NCI-H2196 treated with DMSO at 0.1 percent for 48 hours (cell line): ENCODE data around the gene IQSEC1.

Source experiments
- DNase-seq: peaks from one replicate; lab custom pipeline; 2025; ENCODE audit not compliant: unreplicated experiment; lab: John Stamatoyannopoulos, UW

The IQSEC1 gene

GRCh38 chr3:13050446-13050845 is 22.8 kb downstream of the IQSEC1 start:
- DNase-seq = no peak

- no peak for DNase-seq
Measured at GRCh38 chr3:13049400-13049799, 23.8 kb downstream of the IQSEC1 start.

DNA sequence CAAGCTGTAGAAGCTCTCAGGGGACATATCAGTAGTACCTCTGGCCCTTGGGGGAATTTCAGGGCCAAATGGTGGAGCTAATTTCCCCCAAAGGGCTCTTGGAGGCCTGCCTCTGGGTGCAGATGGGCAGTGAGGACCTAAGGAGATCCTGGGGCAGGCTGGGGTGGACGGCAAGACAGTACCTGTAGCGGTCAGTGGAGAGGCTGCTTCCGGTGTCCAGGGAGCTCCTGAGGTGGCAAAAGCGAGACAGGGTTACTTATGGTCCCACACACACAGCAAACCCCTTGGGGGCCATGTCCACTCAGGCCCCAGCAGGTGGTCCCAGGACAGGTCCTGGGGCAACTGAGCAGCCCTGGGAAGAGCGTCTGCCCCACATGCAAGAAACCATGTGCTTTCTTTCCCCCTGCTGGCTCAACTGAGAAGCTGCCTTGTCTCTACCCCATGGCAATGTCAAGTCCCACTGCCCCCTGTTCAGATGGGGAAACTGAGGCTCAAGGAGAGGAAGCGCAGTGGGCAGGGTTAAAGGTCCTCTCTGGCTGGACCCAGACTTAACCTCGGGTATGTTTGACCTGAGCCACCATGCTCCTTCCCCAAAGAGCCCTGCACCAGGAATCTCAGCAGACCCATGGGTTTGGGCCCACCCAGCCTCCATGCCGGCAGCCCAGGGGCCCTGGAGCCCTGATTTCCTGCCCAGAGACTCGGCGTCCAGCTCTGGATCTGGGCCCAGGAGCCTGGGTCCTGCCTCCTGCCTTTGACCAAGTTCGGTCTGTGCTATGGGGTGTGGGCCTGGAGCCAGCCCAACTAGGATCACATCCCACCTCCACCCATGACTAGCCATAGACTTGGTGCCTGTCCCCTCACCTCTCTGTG is 25.7 kb downstream of the IQSEC1 start:
- no peak for DNase-seq

- no peak for DNase-seq
Measured at GRCh38 chr3:13046569-13047274, 26.5 kb downstream of the IQSEC1 start.

- no peak for DNase-seq
Measured at GRCh38 chr3:13045904-13046568, 27.2 kb downstream of the IQSEC1 start.

DNA sequence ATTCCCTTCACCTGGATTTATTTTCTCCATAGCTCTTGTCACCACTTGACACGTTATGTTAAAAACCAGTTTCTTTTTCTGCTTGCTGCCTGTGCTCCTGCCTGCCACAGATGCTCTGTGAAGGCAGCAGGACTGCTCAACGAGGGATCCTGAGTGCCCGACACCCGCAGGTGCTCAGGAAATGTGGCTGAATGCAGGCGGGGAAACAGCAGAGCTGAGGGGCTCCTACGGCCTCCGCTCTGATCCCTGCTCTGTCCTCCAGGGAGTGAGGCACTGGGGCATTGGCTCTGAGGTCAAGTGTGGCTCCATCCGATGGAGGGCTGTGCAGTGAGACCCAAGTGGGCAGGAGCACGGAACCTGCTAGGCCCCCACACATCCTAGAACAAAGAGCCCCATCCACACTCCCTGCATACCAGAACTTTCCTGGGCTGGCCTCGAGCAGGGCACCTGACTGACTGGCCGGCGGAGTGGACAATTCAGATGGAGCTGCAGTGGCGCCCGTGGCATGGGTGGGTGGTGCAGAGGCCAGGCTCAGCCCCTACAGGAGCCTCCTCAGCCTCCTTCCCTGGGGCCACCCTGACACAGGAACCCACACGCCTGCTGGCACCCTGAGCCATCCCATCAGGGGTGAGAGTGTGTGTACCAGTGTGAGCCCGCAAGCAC is 27.9 kb downstream of the IQSEC1 start:
- no peak for DNase-seq

- no peak for DNase-seq
Measured at GRCh38 chr3:13044496-13045240, 28.6 kb downstream of the IQSEC1 start.

DNA sequence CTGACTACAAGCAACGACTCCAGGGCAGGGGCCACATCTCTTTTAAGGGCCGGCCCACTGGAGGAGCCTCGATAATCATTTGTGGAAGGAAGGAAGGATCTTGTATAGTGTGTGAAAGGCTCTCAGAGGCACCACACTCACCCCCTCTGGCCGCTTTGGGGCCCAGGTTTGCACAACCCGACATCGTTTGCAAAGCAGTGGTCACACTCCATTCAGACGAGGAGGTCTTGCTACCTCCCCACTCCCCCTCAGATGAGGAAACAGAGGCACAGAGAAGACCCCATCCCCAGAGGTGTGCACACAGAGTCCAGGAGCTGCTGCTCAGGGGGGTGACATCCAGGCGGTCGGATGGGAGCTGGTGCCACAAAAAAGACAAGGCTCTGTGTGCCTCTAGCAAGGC is 29.6 kb downstream of the IQSEC1 start:
- no peak for DNase-seq

DNA sequence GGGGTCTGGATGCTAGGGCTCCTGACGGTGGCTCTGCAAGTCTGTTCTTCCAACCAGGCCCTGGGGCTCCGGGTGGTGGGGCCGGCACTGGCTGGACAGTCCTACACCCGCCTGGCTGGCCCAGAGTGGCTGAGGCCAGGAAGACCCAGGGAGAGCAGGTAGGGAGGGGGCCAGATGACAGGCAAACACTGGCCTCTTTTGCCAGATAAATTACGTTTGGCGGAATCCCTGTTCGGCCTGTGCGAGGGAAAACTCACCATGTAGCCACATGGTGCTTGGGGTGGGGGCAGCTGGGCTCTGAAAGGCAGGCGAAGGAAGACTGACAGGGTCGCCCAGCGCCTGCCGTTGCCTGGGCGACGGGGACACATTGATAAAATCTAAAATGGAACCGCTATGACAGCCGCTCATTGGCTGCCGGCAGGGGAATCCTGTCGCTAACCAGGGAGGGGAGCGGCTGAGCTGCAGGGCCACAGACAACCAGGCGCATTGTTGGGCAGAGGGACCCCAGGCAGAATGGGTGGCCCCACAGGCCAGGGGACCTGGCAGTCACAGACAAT is 30.4 kb downstream of the IQSEC1 start:
- no peak for DNase-seq

GRCh38 chr3:13042127-13042701 is 31.0 kb downstream of the IQSEC1 start:
- DNase-seq = no peak

DNA sequence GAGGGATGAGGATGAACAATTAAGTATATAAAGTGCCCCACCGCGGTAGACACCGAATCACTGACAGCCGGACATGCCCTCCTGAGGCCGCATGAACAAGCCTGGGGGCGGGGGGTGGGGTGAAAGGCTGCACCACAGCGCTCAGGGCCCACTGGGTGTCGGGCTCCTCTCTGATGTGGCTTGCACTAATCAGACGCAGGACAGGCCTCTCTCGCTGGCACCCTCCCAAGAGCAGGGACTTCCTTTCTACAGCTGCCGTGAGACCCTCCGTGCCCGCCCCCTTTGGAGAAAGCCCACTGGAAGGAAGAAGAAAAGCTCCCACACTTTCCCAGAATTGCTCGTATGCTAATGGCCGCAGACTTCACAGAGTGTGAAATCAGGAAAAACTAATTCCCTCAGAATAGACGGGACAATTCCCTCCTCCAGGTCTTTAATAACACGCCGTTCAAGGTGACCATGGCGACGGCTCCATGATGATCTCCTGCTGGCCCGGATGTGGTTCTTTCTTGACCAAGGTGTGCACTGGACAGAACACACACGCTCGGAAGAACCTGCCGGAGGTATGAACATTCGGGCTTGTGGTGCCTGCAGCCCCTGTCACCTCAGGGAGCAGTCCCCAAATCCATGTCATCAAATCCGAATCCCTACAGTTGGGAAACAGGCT is 32.0 kb downstream of the IQSEC1 start:
- DNase-seq = no peak

- DNase-seq = no peak
Measured at GRCh38 chr3:13040361-13041074, 32.7 kb downstream of the IQSEC1 start.

GRCh38 chr3:13039213-13039896 is 33.9 kb downstream of the IQSEC1 start:
- DNase-seq = no peak

DNA sequence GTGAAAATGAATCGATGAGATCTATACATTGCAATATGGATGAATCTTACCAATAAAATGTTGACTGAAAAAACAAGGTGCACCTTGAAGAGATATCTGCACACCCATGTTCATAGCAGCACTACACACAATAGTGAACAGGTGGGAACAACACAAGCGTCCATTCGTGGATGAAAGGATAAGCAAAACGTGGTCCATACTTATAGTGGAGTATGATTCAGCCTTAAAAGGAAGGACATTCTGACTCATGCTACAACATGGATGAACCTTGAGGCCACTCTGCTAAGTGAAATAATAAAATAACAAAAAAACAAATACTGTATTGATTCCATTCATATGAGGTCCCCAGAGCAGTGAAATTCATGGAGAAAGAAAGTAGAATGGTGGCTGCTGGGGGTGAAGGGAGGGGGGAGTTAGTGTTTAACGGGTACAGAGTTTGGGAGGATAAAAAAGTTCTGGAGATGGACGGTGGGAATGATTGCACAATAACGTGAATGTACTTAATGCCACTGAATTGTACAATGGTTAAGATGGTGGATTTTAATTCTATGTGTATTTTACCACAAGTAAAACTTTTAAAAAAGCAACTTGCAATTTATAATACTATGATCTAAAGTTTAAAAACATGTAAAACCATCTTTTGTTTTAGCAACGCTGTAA is 35.6 kb downstream of the IQSEC1 start:
- DNase-seq = no peak

- DNase-seq = no peak
Measured at GRCh38 chr3:13034861-13035260, 38.4 kb downstream of the IQSEC1 start.

DNA sequence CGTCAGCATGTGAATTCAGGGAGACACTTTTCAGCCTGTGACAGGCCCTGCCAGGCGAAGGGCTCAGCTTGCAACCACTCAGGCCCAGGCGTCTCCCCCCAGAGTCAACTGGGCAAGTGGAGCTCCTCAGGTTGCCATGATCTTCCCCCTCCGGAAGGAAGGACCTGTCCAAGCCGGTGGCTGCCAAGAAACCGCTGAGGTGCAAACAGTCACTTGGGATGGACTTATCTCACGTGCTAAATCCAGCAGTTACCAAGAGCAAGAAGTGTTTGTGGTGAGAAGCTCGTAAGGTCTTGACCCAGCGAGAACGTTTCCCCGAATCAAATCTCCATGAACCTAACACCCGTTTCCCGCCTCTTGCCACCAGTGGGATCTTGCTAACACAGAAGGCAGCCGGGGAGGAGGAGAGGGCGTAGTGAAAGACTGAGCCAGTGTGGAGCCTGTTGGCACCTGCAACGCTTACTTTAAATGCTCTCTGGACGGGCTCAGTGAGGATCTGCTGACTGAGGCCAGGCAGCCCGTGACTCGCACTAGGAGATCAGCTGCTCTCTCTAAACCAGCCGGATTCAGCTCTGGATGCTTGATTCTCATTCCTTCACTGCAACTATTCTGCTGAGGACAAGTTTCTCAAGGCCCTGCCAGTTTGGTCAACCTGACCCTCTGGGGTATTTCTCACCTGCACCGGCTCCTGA is 39.0 kb downstream of the IQSEC1 start:
- no peak for DNase-seq

DNA sequence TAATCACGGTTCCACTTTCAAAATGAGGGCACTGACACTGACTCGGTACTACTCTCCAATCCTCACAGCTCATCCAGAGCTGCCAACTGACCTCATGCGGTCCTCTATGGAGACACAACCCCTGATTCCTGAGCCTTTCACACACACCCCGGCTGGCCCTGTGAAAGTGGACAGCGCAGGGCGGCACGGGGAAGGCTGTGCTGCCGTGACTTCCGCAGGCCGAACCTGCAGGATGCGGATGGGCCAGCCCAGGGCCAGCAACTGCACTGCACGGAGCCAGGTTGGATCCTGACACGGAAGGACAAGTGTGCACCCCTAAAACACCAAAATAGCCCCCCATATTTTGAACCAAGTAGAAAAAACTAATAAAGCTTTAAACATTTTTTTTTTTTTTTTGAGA is 41.0 kb downstream of the IQSEC1 start:
- no peak for DNase-seq
